ENCODE data around the gene RMND1.

GRCh38 chr6:151370509-151371078 is 81.3 kb downstream of the RMND1 start:
- TF ChIP-seq, protein P1, sequence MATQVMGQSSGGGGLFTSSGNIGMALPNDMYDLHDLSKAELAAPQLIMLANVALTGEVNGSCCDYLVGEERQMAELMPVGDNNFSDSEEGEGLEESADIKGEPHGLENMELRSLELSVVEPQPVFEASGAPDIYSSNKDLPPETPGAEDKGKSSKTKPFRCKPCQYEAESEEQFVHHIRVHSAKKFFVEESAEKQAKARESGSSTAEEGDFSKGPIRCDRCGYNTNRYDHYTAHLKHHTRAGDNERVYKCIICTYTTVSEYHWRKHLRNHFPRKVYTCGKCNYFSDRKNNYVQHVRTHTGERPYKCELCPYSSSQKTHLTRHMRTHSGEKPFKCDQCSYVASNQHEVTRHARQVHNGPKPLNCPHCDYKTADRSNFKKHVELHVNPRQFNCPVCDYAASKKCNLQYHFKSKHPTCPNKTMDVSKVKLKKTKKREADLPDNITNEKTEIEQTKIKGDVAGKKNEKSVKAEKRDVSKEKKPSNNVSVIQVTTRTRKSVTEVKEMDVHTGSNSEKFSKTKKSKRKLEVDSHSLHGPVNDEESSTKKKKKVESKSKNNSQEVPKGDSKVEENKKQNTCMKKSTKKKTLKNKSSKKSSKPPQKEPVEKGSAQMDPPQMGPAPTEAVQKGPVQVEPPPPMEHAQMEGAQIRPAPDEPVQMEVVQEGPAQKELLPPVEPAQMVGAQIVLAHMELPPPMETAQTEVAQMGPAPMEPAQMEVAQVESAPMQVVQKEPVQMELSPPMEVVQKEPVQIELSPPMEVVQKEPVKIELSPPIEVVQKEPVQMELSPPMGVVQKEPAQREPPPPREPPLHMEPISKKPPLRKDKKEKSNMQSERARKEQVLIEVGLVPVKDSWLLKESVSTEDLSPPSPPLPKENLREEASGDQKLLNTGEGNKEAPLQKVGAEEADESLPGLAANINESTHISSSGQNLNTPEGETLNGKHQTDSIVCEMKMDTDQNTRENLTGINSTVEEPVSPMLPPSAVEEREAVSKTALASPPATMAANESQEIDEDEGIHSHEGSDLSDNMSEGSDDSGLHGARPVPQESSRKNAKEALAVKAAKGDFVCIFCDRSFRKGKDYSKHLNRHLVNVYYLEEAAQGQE (IDR thresholded peaks at IDR 0.05) = no peak
- TF ChIP-seq RFX5 (IDR thresholded peaks at IDR 0.05) = no peak
